ENCODE results near the gene DDX47. TPM values are rescaled to one million over a fixed set of nuclear protein-coding genes. Genes with fewer than 3 reads are reported as not detected.

The DDX47 gene
- total RNA-seq, 2 experiments from 2014 or later, result 45.1 to 59.1 TPM

GRCh38 chr12:12784116-12784515, 29.0 kb upstream of the DDX47 start:
- DNase-seq (ENCODE audit: low spot score), result no peak
- Histone ChIP-seq H3K36me3 (ENCODE audit: insufficient read depth, low read length) (no peaks in the 10 kb centered on the region), H4K20me1 (ENCODE audit: insufficient read depth, low read length) (no peaks in the 10 kb centered on the region), H3K27ac (ENCODE audit: low read depth, low read length, poor library complexity, severe bottlenecking) (no peak overlapping the region), H3K4me2 (ENCODE audit: low read length) (no peak overlapping the region), H3K79me2 (ENCODE audit: insufficient read depth, low read depth, low read length) (no peaks in the 10 kb centered on the region), H3K9me3 (ENCODE audit: low read length) (no peaks in the 10 kb centered on the region), H3K9me2 (ENCODE audit: insufficient read depth, low read length) (no peaks in the 10 kb centered on the region), H3K4me1 (ENCODE audit: insufficient read depth, low read length, poor library complexity, severe bottlenecking) (peaks cover 7% of the 10 kb centered on the region), H2AFZ (ENCODE audit: low read length) (no peak overlapping the region), H3K4me3 (ENCODE audit: low read depth, low read length, poor library complexity, severe bottlenecking) (no peak overlapping the region)
- ChIA-PET POLR2A (interaction anchor here (0.7 kb wide), 1 partner anchor 23 kb away, joined by 4 read pairs; no protein-coding TSS in a partner anchor), CTCF (ENCODE audit: unreplicated experiment) (no interaction called here)
- TF ChIP-seq EZH2phosphoT487 (IDR thresholded peaks at IDR 0.05; ENCODE audit: borderline replicate concordance, low read depth, low read length), result no peak
- no TSS peak for BruUV-seq (replicated peaks)
- intact Hi-C loops (cut with micrococcal nuclease; ENCODE audit: unreplicated experiment), result loop anchor here (10.0 kb wide), 1 partner anchor 221 kb away; the partner anchor contains the start of gene HEBP1

GRCh38 chr12:12784911-12785814, 28.0 kb upstream of the DDX47 start, which contains the start of gene APOLD1:
APOLD1 (plus strand) TSS chr12:12785659; CDS start chr12:12785692, 33 bp downstream.
- Histone ChIP-seq H3K36me3 (ENCODE audit: insufficient read depth, low read length) (no peaks in the 10 kb centered on the region), H3K27ac (ENCODE audit: low read depth, low read length, poor library complexity, severe bottlenecking) (no peak within 1 kb of the TSS), H3K9me3 (ENCODE audit: low read length) (no peaks in the 10 kb centered on the region), H3K4me1 (ENCODE audit: insufficient read depth, low read length, poor library complexity, severe bottlenecking) (peaks cover 7% of the 10 kb centered on the region), H3K4me2 (ENCODE audit: low read length) (peak within 1 kb of the TSS; percentile 30; the same call in 1 of the 2 replicates), H3K79me2 (ENCODE audit: insufficient read depth, low read depth, low read length) (no peaks in the 10 kb centered on the region), H2AFZ (ENCODE audit: low read length) (no peak within 1 kb of the TSS), H3K4me3 (ENCODE audit: low read depth, low read length, poor library complexity, severe bottlenecking) (no peak within 1 kb of the TSS), H4K20me1 (ENCODE audit: insufficient read depth, low read length) (no peaks in the 10 kb centered on the region), H3K9me2 (ENCODE audit: insufficient read depth, low read length) (no peaks in the 10 kb centered on the region)
- DNase-seq (ENCODE audit: low spot score), result peak; percentile 16
- ChIA-PET POLR2A (interaction anchor here (0.7 kb wide), 1 partner anchor 22 kb away, joined by 4 read pairs; no protein-coding TSS in a partner anchor), CTCF (ENCODE audit: unreplicated experiment) (no interaction called here)
- TF ChIP-seq EZH2phosphoT487 (IDR thresholded peaks at IDR 0.05; ENCODE audit: borderline replicate concordance, low read depth, low read length), result no peak
- no peak for TF ChIP-seq CTCF (conservative IDR thresholded peaks at IDR 0.05; ENCODE audit: low read length)
- BruUV-seq (replicated peaks), result no TSS peak
- intact Hi-C loops (cut with micrococcal nuclease; ENCODE audit: unreplicated experiment), result loop anchor here (10.0 kb wide), 1 partner anchor 220 kb away; the partner anchor contains the start of gene HEBP1

GRCh38 chr12:12786351-12786705, 26.8 kb upstream of the DDX47 start:
- DNase-seq (ENCODE audit: low spot score), result no peak
- TF ChIP-seq CTCF (conservative IDR thresholded peaks at IDR 0.05; ENCODE audit: low read length) (no peak), EZH2phosphoT487 (IDR thresholded peaks at IDR 0.05; ENCODE audit: borderline replicate concordance, low read depth, low read length) (no peak)
- CTCF ChIA-PET (ENCODE audit: unreplicated experiment), result no interaction called here
- POLR2A ChIA-PET, result no interaction called here
- Histone ChIP-seq H3K36me3 (ENCODE audit: insufficient read depth, low read length) (no peaks in the 10 kb centered on the region), H3K4me1 (ENCODE audit: insufficient read depth, low read length, poor library complexity, severe bottlenecking) (peaks cover 7% of the 10 kb centered on the region), H3K9me2 (ENCODE audit: insufficient read depth, low read length) (no peaks in the 10 kb centered on the region), H2AFZ (ENCODE audit: low read length) (no peak overlapping the region), H3K27ac (ENCODE audit: low read depth, low read length, poor library complexity, severe bottlenecking) (no peak overlapping the region), H3K79me2 (ENCODE audit: insufficient read depth, low read depth, low read length) (no peaks in the 10 kb centered on the region), H3K4me2 (ENCODE audit: low read length) (peak overlapping the region; percentile 30; the same call in 1 of the 2 replicates), H3K4me3 (ENCODE audit: low read depth, low read length, poor library complexity, severe bottlenecking) (no peak overlapping the region), H4K20me1 (ENCODE audit: insufficient read depth, low read length) (peaks cover 3% of the 10 kb centered on the region), H3K9me3 (ENCODE audit: low read length) (no peaks in the 10 kb centered on the region)
- intact Hi-C loops (cut with micrococcal nuclease; ENCODE audit: unreplicated experiment), result loop anchor here (10.0 kb wide), 1 partner anchor 218 kb away; the partner anchor contains the start of gene HEBP1
- BruUV-seq (replicated peaks), result no TSS peak

Measured in OCI-LY7 (cell line).